OCI-LY3 (cell line): Measurements from ENCODE around the gene CACNA1B.

Experiments
- H2AFZ ChIP-seq: fragments of 200-600, 300-600 bp; shearing (Covaris generic); 2 replicates; pipeline ENCODE4 v1.6.0; 2014; ENCODE audit warnings: antibody characterized with exemption, low read depth, low read length
- H3K27ac ChIP-seq: fragments of 200-600, 300-600 bp; sonication (generic); 2 replicates; pipeline ENCODE4 v1.5.1; 2014; ENCODE audit warnings: mild to moderate bottlenecking, low read length, moderate library complexity, mixed read lengths
- H3K27me3 ChIP-seq: fragments of 200-600, 300-600 bp; sonication (generic); 2 replicates; pipeline ENCODE4 v1.6.1; 2014; ENCODE audit warnings: low read depth, low read length, mixed read lengths
- H3K36me3 ChIP-seq: fragments of 200-600, 300-600 bp; sonication (generic); replicated peaks from 2 replicates; pipeline ENCODE3; 2014; ENCODE audit warnings: low read depth, low read length, mixed read lengths
- H3K4me1 ChIP-seq: fragments of 300-600, 200-600 bp; sonication (generic); 2 replicates; pipeline ENCODE4 v1.6.1; 2014; ENCODE audit warnings: low read length, mixed read lengths
- H3K4me2 ChIP-seq: fragments of 200-600, 300-600 bp; sonication (generic); 2 replicates; pipeline ENCODE4 v1.6.1; 2014; ENCODE audit warnings: low read length, mixed read lengths
- H3K4me3 ChIP-seq: fragments of 300-600, 200-600 bp; sonication (generic); 2 replicates; pipeline ENCODE4 v1.5.1; 2014; ENCODE audit warnings: antibody characterized with exemption, mild to moderate bottlenecking, low read length, moderate library complexity
- H3K79me2 ChIP-seq: fragments of 300-600, 200-600 bp; shearing (Covaris generic); 2 replicates; pipeline ENCODE4 v1.6.1; 2014; ENCODE audit warnings: mild to moderate bottlenecking, low read length, mixed read lengths
- H3K9ac ChIP-seq: fragments of 300-600, 200-600 bp; shearing (Covaris generic); 2 replicates; pipeline ENCODE4 v1.6.0; 2014; ENCODE audit warnings: mild to moderate bottlenecking, low read length, moderate library complexity
- H3K9me3 ChIP-seq: fragments of 200-600, 300-600 bp; shearing (Covaris generic); 2 replicates; pipeline ENCODE4 v1.6.1; 2014; ENCODE audit warnings: low read length, mixed read lengths; ENCODE audit not compliant: insufficient read depth
- H4K20me1 ChIP-seq: fragments of 200-600, 300-600 bp; sonication (generic); 2 replicates; pipeline ENCODE4 v1.6.1; 2016; ENCODE audit warnings: low read length, mixed read lengths; ENCODE audit not compliant: insufficient read depth
- EZH2phosphoT487 ChIP-seq: fragments of 200-600 bp; shearing (Covaris generic); IDR thresholded peaks from 2 replicates; pipeline ENCODE4 v1.6.1; 2018; ENCODE audit warnings: antibody characterized with exemption, mixed run types, low read depth
- TF ChIP-seq, protein P1 (sequence below): fragments of 200-600, 300-600 bp; sonication (generic); IDR thresholded peaks from 2 replicates; pipeline ENCODE4 v1.5.1; 2014; ENCODE audit warnings: antibody characterized with exemption, low read length, low read depth

CACNA1B gene

GRCh38 chr9:137916540-137916939 lies 39.0 kb downstream of the CACNA1B start:
- no peak overlapping the region for H3K4me3 ChIP-seq
- TF ChIP-seq, protein P1, sequence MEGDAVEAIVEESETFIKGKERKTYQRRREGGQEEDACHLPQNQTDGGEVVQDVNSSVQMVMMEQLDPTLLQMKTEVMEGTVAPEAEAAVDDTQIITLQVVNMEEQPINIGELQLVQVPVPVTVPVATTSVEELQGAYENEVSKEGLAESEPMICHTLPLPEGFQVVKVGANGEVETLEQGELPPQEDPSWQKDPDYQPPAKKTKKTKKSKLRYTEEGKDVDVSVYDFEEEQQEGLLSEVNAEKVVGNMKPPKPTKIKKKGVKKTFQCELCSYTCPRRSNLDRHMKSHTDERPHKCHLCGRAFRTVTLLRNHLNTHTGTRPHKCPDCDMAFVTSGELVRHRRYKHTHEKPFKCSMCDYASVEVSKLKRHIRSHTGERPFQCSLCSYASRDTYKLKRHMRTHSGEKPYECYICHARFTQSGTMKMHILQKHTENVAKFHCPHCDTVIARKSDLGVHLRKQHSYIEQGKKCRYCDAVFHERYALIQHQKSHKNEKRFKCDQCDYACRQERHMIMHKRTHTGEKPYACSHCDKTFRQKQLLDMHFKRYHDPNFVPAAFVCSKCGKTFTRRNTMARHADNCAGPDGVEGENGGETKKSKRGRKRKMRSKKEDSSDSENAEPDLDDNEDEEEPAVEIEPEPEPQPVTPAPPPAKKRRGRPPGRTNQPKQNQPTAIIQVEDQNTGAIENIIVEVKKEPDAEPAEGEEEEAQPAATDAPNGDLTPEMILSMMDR: no peak
- no peak overlapping the region for H2AFZ ChIP-seq
- peaks cover 74% of the 10 kb centered on the region for H3K36me3 ChIP-seq
- H3K79me2 ChIP-seq: peaks cover 91% of the 10 kb centered on the region
- H3K9ac ChIP-seq: no peak overlapping the region
- no peaks in the 10 kb centered on the region for H3K27me3 ChIP-seq
- no peaks in the 10 kb centered on the region for H3K9me3 ChIP-seq
- H3K4me2 ChIP-seq: no peak overlapping the region
- no peaks in the 10 kb centered on the region for H3K4me1 ChIP-seq
- peaks cover 92% of the 10 kb centered on the region for H4K20me1 ChIP-seq
- H3K27ac ChIP-seq: no peak overlapping the region

- no peaks in the 10 kb centered on the region for H3K27me3 ChIP-seq
- no peaks in the 10 kb centered on the region for H3K9me3 ChIP-seq
- TF ChIP-seq, protein P1: no peak
- TF ChIP-seq EZH2phosphoT487: no peak
These were observed 39.5 kb downstream of the CACNA1B start for GRCh38 chr9:137917116-137917515.

GRCh38 chr9:137917795-137918194 lies 40.2 kb downstream of the CACNA1B start:
- no peak for TF ChIP-seq EZH2phosphoT487
- TF ChIP-seq, protein P1: no peak
- no peak overlapping the region for H3K9ac ChIP-seq
- H3K4me3 ChIP-seq: no peak overlapping the region
- no peaks in the 10 kb centered on the region for H3K4me1 ChIP-seq
- H3K36me3 ChIP-seq: peaks cover 68% of the 10 kb centered on the region
- H3K27me3 ChIP-seq: no peaks in the 10 kb centered on the region
- H3K79me2 ChIP-seq: peaks cover 91% of the 10 kb centered on the region
- H3K4me2 ChIP-seq: no peak overlapping the region
- no peak overlapping the region for H3K27ac ChIP-seq
- H3K9me3 ChIP-seq: no peaks in the 10 kb centered on the region
- no peak overlapping the region for H2AFZ ChIP-seq
- peaks cover 92% of the 10 kb centered on the region for H4K20me1 ChIP-seq

More at GRCh38 chr9:137917116-137917515, 39.5 kb downstream of the CACNA1B start:
- H3K79me2 ChIP-seq: peaks cover 91% of the 10 kb centered on the region
- H2AFZ ChIP-seq: no peak overlapping the region
- H4K20me1 ChIP-seq: peaks cover 92% of the 10 kb centered on the region
- H3K4me3 ChIP-seq: no peak overlapping the region
- no peak overlapping the region for H3K9ac ChIP-seq
- H3K27ac ChIP-seq: no peak overlapping the region
- H3K4me2 ChIP-seq: no peak overlapping the region
- H3K4me1 ChIP-seq: no peaks in the 10 kb centered on the region
- peaks cover 68% of the 10 kb centered on the region for H3K36me3 ChIP-seq

- H3K9ac ChIP-seq: no peak overlapping the region
- H3K36me3 ChIP-seq: peaks cover 66% of the 10 kb centered on the region
- H3K79me2 ChIP-seq: peaks cover 91% of the 10 kb centered on the region
- H3K27ac ChIP-seq: no peak overlapping the region
- no peak overlapping the region for H3K4me2 ChIP-seq
- peaks cover 92% of the 10 kb centered on the region for H4K20me1 ChIP-seq
- TF ChIP-seq, protein P1: no peak
- TF ChIP-seq EZH2phosphoT487: no peak
- no peaks in the 10 kb centered on the region for H3K27me3 ChIP-seq
- H3K4me3 ChIP-seq: no peak overlapping the region
- no peaks in the 10 kb centered on the region for H3K9me3 ChIP-seq
- no peak overlapping the region for H2AFZ ChIP-seq
- H3K4me1 ChIP-seq: no peaks in the 10 kb centered on the region
These were observed 40.9 kb downstream of the CACNA1B start for GRCh38 chr9:137918331-137919094.
